ENCODE measurements around the gene MRPS18C.
"Not testable (repeated sequence)": the region's sequence is repeated elsewhere in the genome, so short reads cannot be mapped to it uniquely, and the experiment has no call there.

Gene MRPS18C

GRCh38 chr4:83498187-83498586, 42.3 kb downstream of the MRPS18C start:
- no peak for DNase-seq (ENCODE audit: low read depth)

DNA sequence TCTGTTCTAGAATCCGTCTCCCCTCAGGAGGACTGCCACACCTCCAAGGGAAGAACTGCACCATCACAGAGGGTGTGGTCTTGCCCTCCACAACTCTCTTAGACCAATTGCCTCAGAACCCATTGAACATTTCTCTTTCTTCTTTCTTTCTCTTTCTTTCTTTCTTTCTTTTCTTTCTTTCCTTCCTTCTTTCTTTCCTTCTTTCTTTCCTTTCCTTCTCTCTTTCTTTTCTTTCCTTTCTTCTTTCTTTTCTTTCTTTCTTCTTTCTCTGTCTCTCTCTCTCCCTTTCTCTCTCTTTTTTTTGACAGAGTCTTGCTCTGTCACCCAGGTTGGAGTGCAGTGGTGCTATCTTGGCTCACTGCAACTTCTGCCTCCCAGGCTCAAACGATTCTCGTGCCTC, 45.8 kb downstream of the MRPS18C start:
- DNase-seq (ENCODE audit: low read depth), result not testable (repeated sequence)

- no peak for DNase-seq (ENCODE audit: low read depth)
These were observed 48.1 kb downstream of the MRPS18C start for GRCh38 chr4:83503974-83504373.

GRCh38 chr4:83504503-83504902, 48.6 kb downstream of the MRPS18C start:
- no peak for DNase-seq (ENCODE audit: low read depth)

DNA sequence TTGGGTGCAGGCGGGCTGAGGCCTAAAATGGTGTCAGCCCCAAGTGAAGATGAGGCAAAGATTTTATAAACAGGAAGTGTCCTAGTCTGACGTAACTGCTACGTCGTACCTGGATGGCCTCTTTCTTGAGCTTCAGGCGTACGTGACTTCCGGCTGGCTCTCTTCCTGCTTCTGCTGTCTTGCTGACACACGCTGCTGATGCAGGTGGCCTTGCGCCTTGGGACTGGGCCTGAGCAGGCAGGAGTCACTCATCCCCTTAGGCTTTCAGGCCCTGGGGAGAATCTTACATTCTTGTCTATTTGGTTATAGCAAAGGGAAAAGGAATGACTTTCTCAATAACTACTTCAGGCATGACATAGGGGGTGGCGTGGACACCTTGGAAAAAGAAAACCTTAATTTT, 49.1 kb downstream of the MRPS18C start:
- no peak for DNase-seq (ENCODE audit: low read depth)

GRCh38 chr4:83509156-83509585, 53.3 kb downstream of the MRPS18C start:
- not testable (repeated sequence) for DNase-seq (ENCODE audit: low read depth)

DNA sequence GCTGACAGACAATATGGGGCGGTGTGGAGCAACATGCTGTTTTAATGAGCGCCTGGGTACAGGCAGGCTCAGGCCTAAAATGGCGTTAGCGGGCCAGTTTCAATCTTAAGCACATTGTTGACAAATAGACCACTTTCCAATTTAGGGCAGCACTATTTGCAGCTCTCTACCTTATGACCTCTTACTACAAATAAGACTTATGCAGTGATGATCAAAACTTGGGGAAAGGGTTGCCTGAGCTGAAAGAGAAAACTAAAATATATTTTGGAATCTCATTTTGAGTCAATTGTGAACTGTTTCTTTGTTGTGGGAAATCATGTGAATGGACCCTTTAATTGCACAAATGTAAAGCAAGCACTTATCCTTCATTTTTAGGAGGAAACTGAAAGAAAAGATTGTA, 54.6 kb downstream of the MRPS18C start:
- DNase-seq (ENCODE audit: low read depth), result no peak
